CD4-positive, alpha-beta memory T cell (primary cell): ENCODE data around the gene COPS3. TPM values are rescaled to one million over a fixed set of nuclear protein-coding genes. Genes with fewer than 3 reads are reported as not detected.

Source experiments
- CTCF ChIA-PET: fragments of 350-600 bp; sonication (Branson Sonifier 250); formaldehyde crosslinking; loops from one replicate; lab custom pipeline; 2021; ENCODE audit warnings: inconsistent platforms; ENCODE audit not compliant: partially characterized antibody; lab: Charles Lee
- POLR2A ChIA-PET: fragments of 350-600 bp; sonication (Branson Sonifier 250); formaldehyde crosslinking; loops from one replicate; lab custom pipeline; 2021; ENCODE audit not compliant: partially characterized antibody; lab: Charles Lee
- DNase-seq, 5 donors: peaks; one replicate each; pipeline versions ENCODE4 v3.0.0 to v3.0.0-alpha.2; 2020 to 2022; ENCODE audit warnings: mixed read lengths in 1 of 5
- H3K27ac ChIP-seq: one replicate; pipeline ENCODE4 v1.7.0; 2013; ENCODE audit warnings: low read depth, low read length
- H3K27me3 ChIP-seq: 2 replicates; pipeline ENCODE4 v1.7.0; 2013; ENCODE audit warnings: mild to moderate bottlenecking, low read length, moderate library complexity; ENCODE audit not compliant: insufficient read depth
- H3K36me3 ChIP-seq: 2 replicates; pipeline ENCODE4 v1.7.0; 2013; ENCODE audit warnings: mild to moderate bottlenecking, low read length, moderate library complexity; ENCODE audit not compliant: insufficient read depth
- H3K4me1 ChIP-seq: 2 replicates; pipeline ENCODE4 v1.7.0; 2013; ENCODE audit warnings: mild to moderate bottlenecking, low read length, moderate library complexity; ENCODE audit not compliant: insufficient read depth
- H3K4me3 ChIP-seq, 2 donors: one replicate each; pipeline ENCODE4 v1.7.0; 2013; ENCODE audit warnings: low read length in 2 of 2, mild to moderate bottlenecking in 1 of 2
- H3K9me3 ChIP-seq, 2 donors: one replicate each; pipeline ENCODE4 v1.7.0; 2013; ENCODE audit warnings: low read length in 2 of 2, control low read depth in 1 of 2; ENCODE audit not compliant: control insufficient read depth in 1 of 2
- H3K27ac Mint-ChIP-seq, 7 donors: one replicate each; pipeline ENCODE4 v1.8.0; 2020 to 2021; ENCODE audit warnings: mixed read lengths in 7 of 7, mild to moderate bottlenecking in 6 of 7, inconsistent platforms in 3 of 7, moderate library complexity in 3 of 7
- H3K27me3 Mint-ChIP-seq, 2 donors: one replicate each; pipeline ENCODE4 v1.8.0; 2020 to 2021; ENCODE audit warnings: mixed read lengths in 2 of 2
- H3K36me3 Mint-ChIP-seq, 2 donors: one replicate each; pipeline ENCODE4 v1.8.0; 2020 to 2021; ENCODE audit warnings: mixed read lengths in 2 of 2, inconsistent platforms in 1 of 2, mild to moderate bottlenecking in 1 of 2
- H3K4me1 Mint-ChIP-seq, 4 donors: one replicate each; pipeline ENCODE4 v1.8.0; 2020 to 2021; ENCODE audit warnings: mixed read lengths in 4 of 4, mild to moderate bottlenecking in 1 of 4
- H3K4me3 Mint-ChIP-seq, 8 donors: one replicate each; pipeline ENCODE4 v1.8.0; 2020 to 2021; ENCODE audit warnings: mixed read lengths in 8 of 8, mild to moderate bottlenecking in 7 of 8, moderate library complexity in 6 of 8, inconsistent platforms in 3 of 8
- H3K9me3 Mint-ChIP-seq, 8 donors: one replicate each; pipeline ENCODE4 v1.8.0; 2020 to 2021; ENCODE audit warnings: mixed read lengths in 8 of 8, mild to moderate bottlenecking in 5 of 8, inconsistent platforms in 3 of 8, moderate library complexity in 1 of 8
- intact Hi-C: fragments of 100-400 bp; cut with micrococcal nuclease; formaldehyde crosslinking; loops from one replicate; pipeline ENCODE4 v1.15.1; 2023
- polyA plus RNA-seq, 2 donors: library from polyadenylated mRNA; unstranded; fragments of 300-500 nt; fragmentation: Illumina TruSeq; gene quantifications; one replicate each; pipeline ENCODE4 v1.2.3, GENCODE V29; 2021
- total RNA-seq, 2 experiments: library from RNA; stranded (reverse); gene quantifications; one replicate each; pipeline ENCODE4 v1.2.3, GENCODE V29; 2021

COPS3 gene
- total and polyA plus RNA-seq, 4 experiments from 2014 or later, result 45.4 to 103 (median 81.5) TPM

DNA sequence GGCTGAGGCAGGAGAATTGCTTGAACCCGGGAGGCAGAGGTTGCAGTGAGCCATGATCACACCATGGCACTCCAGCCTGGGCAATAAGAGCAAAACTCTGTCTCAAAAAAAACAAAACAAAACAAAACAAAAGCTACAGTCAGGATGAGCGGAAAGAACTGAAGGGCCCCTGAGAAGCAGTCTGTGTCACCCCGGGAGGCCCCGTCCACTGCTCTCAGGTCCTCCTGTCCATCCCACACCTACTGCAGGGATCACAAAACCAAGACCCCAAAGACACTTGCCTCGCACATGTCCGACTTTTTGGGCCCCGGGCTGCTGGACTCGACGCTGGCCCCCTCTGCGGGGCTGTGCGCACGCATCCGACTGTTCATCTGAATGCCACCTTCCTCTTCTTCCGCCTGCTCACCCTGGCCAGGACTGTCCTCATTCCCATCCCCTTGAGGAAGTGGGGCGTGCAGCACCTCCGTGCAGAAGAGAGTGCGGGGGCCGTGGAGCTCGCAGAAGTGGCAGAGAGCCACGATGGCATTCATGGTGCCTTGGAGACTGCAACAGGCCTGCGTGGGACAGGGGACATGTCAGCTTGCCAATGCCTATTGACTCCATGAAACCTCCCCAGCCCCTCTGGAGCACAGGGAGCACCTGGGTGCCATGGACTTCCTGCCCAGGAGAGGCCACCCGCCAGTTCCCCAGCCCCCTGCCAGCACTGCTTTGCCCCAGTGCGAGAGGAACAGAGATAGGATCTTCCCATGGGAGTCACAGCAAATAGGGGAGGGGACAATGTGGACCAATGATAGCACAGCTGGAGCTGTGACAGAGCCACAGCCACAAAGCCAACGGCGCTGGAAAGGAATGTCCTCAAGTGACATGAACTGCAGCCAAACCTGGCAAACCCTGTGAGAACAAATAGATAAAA is 53.2 kb downstream of the COPS3 start:
- no peak for DNase-seq
- Mint-ChIP-seq H3K27ac (no peak overlapping the region), H3K4me3 (no peak overlapping the region), H3K9me3 (no peaks in the 10 kb centered on the region), H3K36me3 (peaks cover 45 to 81% of the 10 kb centered on the region in 2 donors), H3K27me3 (no peaks in the 10 kb centered on the region), H3K4me1 (peaks cover 0 to 10% (median 1%) of the 10 kb centered on the region in 4 donors)
- ChIA-PET CTCF (no interaction called here), POLR2A (interaction anchor here (0.6 to 2.2 kb wide), 2 partner anchors 9 to 221 kb away, joined by 3 to 9 read pairs; partner anchors contain the start of gene FLCN)
- H3K4me3 ChIP-seq, result no peak overlapping the region
- peaks cover 75% of the 10 kb centered on the region for H3K36me3 ChIP-seq
- H3K9me3 ChIP-seq, result no peaks in the 10 kb centered on the region
- H3K27me3 ChIP-seq, result no peaks in the 10 kb centered on the region
- intact Hi-C loops, result no loop called here
- H3K27ac ChIP-seq, result no peak overlapping the region
- no peaks in the 10 kb centered on the region for H3K4me1 ChIP-seq

- H3K9me3 ChIP-seq, result no peaks in the 10 kb centered on the region
- POLR2A ChIA-PET, result interaction anchor here (0.8 to 2.2 kb wide), 2 partner anchors 10 to 21 kb away, joined by 3 to 9 read pairs; partner anchors contain the start of genes FLCN and PLD6
- Mint-ChIP-seq H3K9me3 (no peaks in the 10 kb centered on the region), H3K27me3 (no peaks in the 10 kb centered on the region), H3K4me3 (no peak overlapping the region), H3K36me3 (peaks cover 42 to 81% of the 10 kb centered on the region in 2 donors), H3K27ac (no peak overlapping the region), H3K4me1 (peaks cover 0 to 7% (median under 1%) of the 10 kb centered on the region in 4 donors)
- intact Hi-C loops, result no loop called here
- no peaks in the 10 kb centered on the region for H3K4me1 ChIP-seq
- CTCF ChIA-PET, result no interaction called here
- no peak overlapping the region for H3K27ac ChIP-seq
- H3K4me3 ChIP-seq, result no peak overlapping the region
- peaks cover 79% of the 10 kb centered on the region for H3K36me3 ChIP-seq
- no peaks in the 10 kb centered on the region for H3K27me3 ChIP-seq
- no peak for DNase-seq
Measured at GRCh38 chr17:17226451-17227265, 54.4 kb downstream of the COPS3 start.

GRCh38 chr17:17225901-17226300 is 55.1 kb downstream of the COPS3 start:
- POLR2A ChIA-PET, result no interaction called here
- no peak overlapping the region for H3K27ac ChIP-seq
- peaks cover 0 to 4% (median 0%) of the 10 kb centered on the region in 4 donors for H3K4me1 Mint-ChIP-seq
- intact Hi-C loops, result no loop called here
- no peaks in the 10 kb centered on the region for H3K9me3 Mint-ChIP-seq
- H3K36me3 Mint-ChIP-seq, result peaks cover 40 to 82% of the 10 kb centered on the region in 2 donors
- H3K27me3 ChIP-seq, result no peaks in the 10 kb centered on the region
- H3K9me3 ChIP-seq, result no peaks in the 10 kb centered on the region
- no peak overlapping the region for H3K4me3 ChIP-seq
- no peak overlapping the region for H3K4me3 Mint-ChIP-seq
- CTCF ChIA-PET, result no interaction called here
- no peak overlapping the region for H3K27ac Mint-ChIP-seq
- no peak for DNase-seq
- H3K27me3 Mint-ChIP-seq, result no peaks in the 10 kb centered on the region
- H3K36me3 ChIP-seq, result peaks cover 81% of the 10 kb centered on the region
- no peaks in the 10 kb centered on the region for H3K4me1 ChIP-seq

DNA sequence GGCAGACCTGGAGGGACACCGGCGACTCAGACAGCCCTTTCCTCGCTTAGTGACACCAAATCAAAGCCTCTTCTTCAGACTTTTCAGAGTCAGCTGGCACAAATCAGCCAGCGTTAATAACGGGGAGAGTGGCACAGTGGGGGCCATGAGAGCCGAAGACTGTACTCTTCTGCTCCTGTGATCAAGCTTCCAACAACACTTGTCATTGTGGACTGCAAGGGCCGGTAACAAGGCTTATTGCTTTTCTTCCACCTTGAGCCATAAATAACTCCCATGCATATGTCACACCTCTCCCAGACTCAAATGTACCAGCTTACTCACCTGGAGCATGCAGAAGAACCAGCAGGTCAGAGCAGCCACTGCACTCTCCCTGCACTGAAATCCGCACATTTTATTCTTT is 56.9 kb downstream of the COPS3 start:
- CTCF ChIA-PET, result no interaction called here
- no peak for DNase-seq
- Histone ChIP-seq H3K4me3 (no peak overlapping the region), H3K27me3 (no peaks in the 10 kb centered on the region), H3K4me1 (no peaks in the 10 kb centered on the region), H3K27ac (no peak overlapping the region), H3K9me3 (no peaks in the 10 kb centered on the region), H3K36me3 (peaks cover 85% of the 10 kb centered on the region)
- H3K4me3 Mint-ChIP-seq, result no peak overlapping the region
- H3K27ac Mint-ChIP-seq, result no peak overlapping the region
- H3K9me3 Mint-ChIP-seq, result peaks cover 0 to 1% (median 0%) of the 10 kb centered on the region in 8 donors
- intact Hi-C loops, result no loop called here
- H3K27me3 Mint-ChIP-seq, result no peaks in the 10 kb centered on the region
- H3K4me1 Mint-ChIP-seq, result peaks cover 0 to under 1% (median 0%) of the 10 kb centered on the region in 4 donors
- POLR2A ChIA-PET, result no interaction called here
- H3K36me3 Mint-ChIP-seq, result peaks cover 36 to 84% of the 10 kb centered on the region in 2 donors

DNA sequence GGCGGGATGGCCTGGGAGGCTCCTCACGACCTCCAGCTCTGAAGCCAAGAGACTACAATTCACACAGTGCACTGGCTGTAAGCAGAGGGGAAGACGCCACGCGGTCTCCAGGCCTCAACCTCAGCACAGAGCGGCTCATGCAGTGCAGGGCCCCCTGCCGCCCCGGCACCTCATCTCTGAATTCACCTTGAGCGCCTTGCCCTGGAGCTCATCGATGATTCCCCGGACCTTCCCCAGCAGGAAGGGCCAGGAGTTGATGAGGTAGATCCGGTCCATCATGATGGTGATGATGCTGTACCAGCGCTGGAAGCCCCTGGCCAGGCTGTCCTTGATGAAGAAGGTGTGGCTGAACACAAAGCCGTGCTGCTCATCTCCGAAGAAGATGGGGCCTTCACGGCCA is 57.3 kb downstream of the COPS3 start:
- intact Hi-C loops, result no loop called here
- H3K27ac Mint-ChIP-seq, result no peak overlapping the region
- no peaks in the 10 kb centered on the region for H3K27me3 Mint-ChIP-seq
- no peaks in the 10 kb centered on the region for H3K27me3 ChIP-seq
- no peak for DNase-seq
- peaks cover 36 to 82% of the 10 kb centered on the region in 2 donors for H3K36me3 Mint-ChIP-seq
- H3K4me1 ChIP-seq, result no peaks in the 10 kb centered on the region
- no peaks in the 10 kb centered on the region for H3K9me3 ChIP-seq
- H3K27ac ChIP-seq, result no peak overlapping the region
- H3K4me1 Mint-ChIP-seq, result no peaks in the 10 kb centered on the region
- peaks cover 82% of the 10 kb centered on the region for H3K36me3 ChIP-seq
- ChIA-PET CTCF (no interaction called here), POLR2A (no interaction called here)
- no peak overlapping the region for H3K4me3 ChIP-seq
- peaks cover 0 to 1% (median 0%) of the 10 kb centered on the region in 8 donors for H3K9me3 Mint-ChIP-seq
- no peak overlapping the region for H3K4me3 Mint-ChIP-seq

GRCh38 chr17:17221329-17221728 is 59.7 kb downstream of the COPS3 start:
- ChIA-PET POLR2A (interaction anchor here (1.1 to 1.5 kb wide), 2 partner anchors 14 to 15 kb away, joined by 3 to 4 read pairs; no protein-coding TSS in a partner anchor), CTCF (no interaction called here)
- H3K4me3 ChIP-seq, result no peak overlapping the region
- Mint-ChIP-seq H3K36me3 (peaks cover 45 to 81% of the 10 kb centered on the region in 2 donors), H3K27me3 (no peaks in the 10 kb centered on the region), H3K27ac (peak overlapping the region in 2 of 7 donors; percentile 46 to 63), H3K4me3 (peak overlapping the region in 1 of 8 donors; percentile 8), H3K4me1 (no peaks in the 10 kb centered on the region), H3K9me3 (peaks cover 0 to 1% (median 0%) of the 10 kb centered on the region in 8 donors)
- H3K36me3 ChIP-seq, result peaks cover 84% of the 10 kb centered on the region
- intact Hi-C loops, result no loop called here
- H3K27ac ChIP-seq, result no peak overlapping the region
- no peaks in the 10 kb centered on the region for H3K27me3 ChIP-seq
- no peak for DNase-seq
- no peaks in the 10 kb centered on the region for H3K4me1 ChIP-seq
- H3K9me3 ChIP-seq, result no peaks in the 10 kb centered on the region

- no peak for DNase-seq
- Histone ChIP-seq H3K27ac (no peak overlapping the region), H3K4me1 (no peaks in the 10 kb centered on the region), H3K9me3 (no peaks in the 10 kb centered on the region), H3K4me3 (no peak overlapping the region), H3K27me3 (no peaks in the 10 kb centered on the region), H3K36me3 (peaks cover 83% of the 10 kb centered on the region)
- CTCF ChIA-PET, result no interaction called here
- Mint-ChIP-seq H3K4me1 (no peaks in the 10 kb centered on the region), H3K27me3 (no peaks in the 10 kb centered on the region), H3K4me3 (no peak overlapping the region), H3K27ac (peak overlapping the region in 1 of 7 donors; percentile 13), H3K9me3 (peaks cover 0 to 1% (median 0%) of the 10 kb centered on the region in 8 donors), H3K36me3 (peaks cover 51 to 82% of the 10 kb centered on the region in 2 donors)
- intact Hi-C loops, result no loop called here
- POLR2A ChIA-PET, result interaction anchor here (1.5 kb wide), 1 partner anchor 13 kb away, joined by 4 read pairs; no protein-coding TSS in a partner anchor
Measured at GRCh38 chr17:17220529-17220928, 60.5 kb downstream of the COPS3 start.
